Raji (cell line): ENCODE data around the gene HLA-DOA.

ENCODE experiments used
- POLR2A ChIP-seq: IDR thresholded peaks from 2 replicates; pipeline ENCODE4 v1.6.1; 2011; ENCODE audit warnings: low read depth, low read length, control low read depth; ENCODE audit not compliant: insufficient read depth

The HLA-DOA gene

DNA sequence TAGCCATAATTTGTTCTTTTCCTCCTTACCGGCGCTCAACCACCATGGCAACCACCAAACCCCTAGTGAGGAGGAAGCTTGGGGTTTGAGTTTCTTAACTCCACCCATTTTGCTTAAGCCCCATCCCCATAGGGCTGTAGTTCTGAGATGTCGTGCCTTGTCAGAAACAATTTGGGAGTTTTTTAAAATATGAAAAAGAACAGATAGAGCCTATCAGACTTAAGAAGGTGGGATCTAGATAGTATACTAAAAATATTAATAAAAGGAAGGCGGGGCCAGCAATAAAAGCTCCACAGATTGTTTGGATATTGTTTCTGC is 35.4 kb downstream of the HLA-DOA start:
- no peak for TF ChIP-seq POLR2A

DNA sequence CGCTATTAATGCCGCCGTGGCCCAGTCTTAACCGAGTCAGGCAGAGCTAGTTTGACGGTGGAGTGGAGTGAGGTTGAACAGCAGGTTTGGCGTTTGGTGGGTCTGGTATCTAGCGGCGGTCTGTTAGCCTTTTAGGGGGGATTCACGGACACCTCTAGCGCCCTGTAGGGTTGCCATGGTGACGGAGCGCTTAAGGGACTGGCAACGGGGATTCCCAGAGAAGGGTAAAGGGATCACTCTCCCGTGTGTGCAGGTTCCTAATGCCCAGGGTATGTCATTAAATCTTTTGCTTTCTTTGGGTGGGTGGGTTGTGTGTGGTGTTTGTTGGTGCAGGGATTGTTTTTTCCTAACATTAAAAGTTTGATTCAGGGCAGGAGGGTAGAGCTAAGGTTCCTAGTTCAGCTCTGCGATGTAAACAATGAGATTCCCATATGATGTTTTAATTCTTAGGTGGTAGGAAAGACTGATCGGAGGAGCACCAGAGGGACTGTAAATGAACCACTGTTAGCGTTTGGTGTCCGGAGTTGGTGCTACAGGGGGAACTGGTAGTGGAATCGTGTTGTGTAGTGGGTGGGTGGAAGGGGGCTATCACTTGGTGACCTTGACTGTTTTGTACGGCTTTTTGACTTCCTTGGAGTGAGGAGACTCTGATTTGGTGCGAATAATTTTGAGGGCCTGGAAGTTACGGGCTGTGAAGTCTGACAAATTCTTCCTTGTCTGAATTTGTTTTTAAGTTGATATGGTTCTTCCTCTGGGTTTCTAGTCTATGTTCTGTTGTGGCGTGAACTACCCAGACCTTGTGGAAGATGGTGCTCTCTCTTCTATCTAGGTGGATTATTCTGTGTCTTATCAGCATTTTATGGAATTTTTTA is 36.0 kb downstream of the HLA-DOA start:
- TF ChIP-seq POLR2A, result no peak

DNA sequence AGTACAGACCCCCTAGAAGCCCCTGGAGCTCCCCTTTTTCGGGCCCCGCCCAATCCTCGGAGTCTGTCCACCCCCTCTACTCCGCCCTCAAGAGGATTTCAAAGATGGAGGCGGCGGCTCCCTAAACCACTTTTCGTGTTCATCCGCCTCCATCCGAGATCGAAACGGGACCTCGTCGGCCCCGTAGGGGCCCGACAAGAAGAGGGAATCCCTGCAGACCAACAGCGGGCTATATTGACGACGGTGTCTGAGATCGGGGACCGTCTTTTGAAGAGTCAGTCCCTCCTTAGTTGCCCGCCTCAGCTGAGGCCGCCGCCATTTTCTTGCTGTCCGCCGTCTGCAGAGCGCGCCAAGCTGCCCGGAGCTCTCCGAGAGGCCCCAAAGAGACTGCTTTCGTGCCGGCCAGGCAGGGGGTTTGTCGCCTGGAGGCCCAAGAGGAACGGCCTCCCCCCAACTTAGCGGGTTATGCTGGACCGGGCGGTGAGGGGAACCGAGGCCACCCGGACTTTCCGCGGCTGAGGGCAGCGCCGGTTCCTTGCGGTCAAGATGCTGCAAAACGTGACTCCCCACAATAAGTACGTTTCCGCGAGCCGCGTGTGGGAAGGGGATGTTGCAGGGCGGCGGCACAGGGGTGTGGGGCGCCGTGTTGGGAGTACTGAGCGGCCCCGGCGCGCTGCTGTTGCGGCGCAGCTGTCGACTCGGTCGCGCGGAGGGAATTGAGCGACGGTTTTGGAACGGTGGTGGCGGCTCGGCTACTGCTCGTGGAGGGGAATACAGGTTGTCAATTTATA is 36.8 kb downstream of the HLA-DOA start:
- TF ChIP-seq POLR2A, result no peak

- TF ChIP-seq POLR2A, result peak; percentile 99
Observed at GRCh38 chr6:32971581-32972352, 37.6 kb downstream of the HLA-DOA start.

GRCh38 chr6:32971242-32971580 is 38.2 kb downstream of the HLA-DOA start:
- TF ChIP-seq POLR2A, result peak; percentile 50; the same call in 1 of the 2 replicates

GRCh38 chr6:32970413-32971241 is 38.8 kb downstream of the HLA-DOA start:
- TF ChIP-seq POLR2A, result no peak

DNA sequence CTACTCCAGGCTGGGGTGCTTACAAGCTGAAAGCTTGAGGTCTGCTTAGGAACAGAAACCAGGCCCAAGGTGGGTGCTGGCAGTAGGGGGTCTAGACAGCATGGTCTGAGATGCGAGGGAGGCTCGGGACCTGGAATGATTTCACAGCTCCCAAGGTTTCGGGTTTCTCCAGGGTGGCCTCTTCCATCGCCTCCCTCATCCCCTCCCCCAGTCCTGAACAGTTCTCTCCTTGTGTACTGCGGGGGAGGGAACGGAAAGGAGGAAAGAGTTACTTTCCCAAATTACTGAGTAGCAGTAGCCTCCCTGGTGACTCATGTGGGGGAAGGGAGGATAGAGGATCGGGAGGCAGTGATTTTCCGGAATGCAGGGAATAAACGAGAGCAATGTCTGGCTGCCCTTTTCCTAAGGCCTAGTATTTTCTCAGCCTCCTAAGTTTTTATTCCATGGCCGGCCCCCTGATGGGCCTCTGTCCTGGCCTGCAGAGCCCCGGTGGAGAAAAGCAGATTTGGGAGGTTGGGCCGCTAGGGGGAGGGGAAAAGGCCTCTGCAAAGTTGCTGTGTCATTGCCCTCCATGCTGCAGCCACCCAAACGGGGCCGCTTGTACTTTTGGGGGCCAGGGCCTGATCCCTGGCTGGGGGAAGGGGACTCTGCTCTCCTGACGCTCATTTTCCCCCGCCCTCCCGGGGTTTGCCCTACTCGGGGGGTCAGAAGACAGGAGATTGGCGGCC is 39.5 kb downstream of the HLA-DOA start:
- peak; percentile 10; the same call in 1 of the 2 replicates for TF ChIP-seq POLR2A

DNA sequence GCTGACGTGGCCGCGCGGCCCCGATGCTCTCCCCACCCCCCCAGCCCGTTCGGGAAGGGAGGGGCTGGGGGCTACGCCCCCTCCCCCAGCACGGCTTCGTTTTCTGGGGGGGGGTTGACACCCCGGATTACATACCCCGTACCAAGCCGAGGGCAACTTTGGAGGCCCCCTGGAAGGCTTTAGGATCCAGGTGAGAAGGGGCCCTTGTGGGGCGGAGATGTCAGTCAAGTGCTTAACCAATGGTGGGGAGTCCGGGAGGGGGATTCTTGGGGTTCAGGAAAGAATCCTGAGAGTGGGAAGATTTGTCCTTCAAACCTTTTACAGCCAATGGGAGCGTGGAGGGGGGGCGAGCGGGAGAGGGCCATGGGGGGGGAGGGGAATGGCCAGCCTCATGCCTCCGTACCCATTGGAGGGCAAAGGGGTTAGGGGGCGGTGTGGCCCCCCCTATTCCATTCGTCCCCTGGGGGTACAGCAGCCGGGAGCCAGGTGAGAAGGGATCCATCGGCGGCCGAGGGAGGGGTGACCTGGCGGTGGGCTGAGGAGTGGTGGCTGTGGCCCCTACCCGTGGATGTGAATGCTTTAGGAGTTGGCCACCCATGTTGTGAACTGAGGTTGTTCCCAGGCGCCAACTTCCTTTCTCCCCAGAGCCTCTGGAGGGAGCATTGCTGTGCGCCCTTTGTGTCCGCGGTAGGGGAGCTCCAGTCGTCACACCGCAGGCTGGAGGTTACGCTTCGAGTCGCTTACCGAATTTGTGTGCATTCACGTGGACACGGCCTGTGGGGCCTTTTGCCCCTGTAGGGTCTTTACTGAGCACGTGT is 40.3 kb downstream of the HLA-DOA start:
- peak; percentile 66; the same call in 1 of the 2 replicates for TF ChIP-seq POLR2A

- peak; percentile 71 for TF ChIP-seq POLR2A
Observed at GRCh38 chr6:32968093-32968866, 41.1 kb downstream of the HLA-DOA start, which contains the start of gene BRD2. Gene BRD2, plus strand, starts transcription at chr6:32968594. Its CDS starts 4,305 bp downstream, at chr6:32972899.

GRCh38 chr6:32967151-32968091 is 42.0 kb downstream of the HLA-DOA start:
- TF ChIP-seq POLR2A, result peak; percentile 37; the same call in 1 of the 2 replicates

DNA sequence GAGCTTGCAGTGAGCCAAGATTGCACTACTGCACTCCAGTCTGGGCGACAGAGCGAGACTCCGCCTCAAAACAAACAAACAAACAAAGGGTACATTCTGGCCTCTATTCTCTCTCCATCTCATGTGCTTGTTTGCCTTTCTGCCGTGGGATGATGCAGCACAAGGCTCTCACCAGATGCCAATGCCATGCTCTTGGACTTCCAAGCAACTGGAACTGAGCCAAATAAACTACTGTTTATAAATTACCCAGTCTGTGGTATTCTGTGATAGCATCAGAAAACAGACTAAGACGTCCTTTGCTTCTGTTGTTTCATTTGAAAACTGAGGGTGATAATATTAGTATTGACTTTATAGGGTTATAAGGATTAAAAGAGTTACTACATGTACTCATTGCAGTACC is 44.6 kb downstream of the HLA-DOA start:
- no peak for TF ChIP-seq POLR2A
